ENCODE results near the gene ABCC1. TPM values are rescaled to one million over a fixed set of nuclear protein-coding genes. Genes with fewer than 3 reads are reported as not detected.
"Not testable (repeated sequence)": the region's sequence is repeated elsewhere in the genome, so short reads cannot be mapped to it uniquely, and the experiment has no call there.

The ABCC1 gene
- total RNA-seq, 3 donors from 2014 or later: 13.8 to 40.0 (median 25.5) TPM

DNA sequence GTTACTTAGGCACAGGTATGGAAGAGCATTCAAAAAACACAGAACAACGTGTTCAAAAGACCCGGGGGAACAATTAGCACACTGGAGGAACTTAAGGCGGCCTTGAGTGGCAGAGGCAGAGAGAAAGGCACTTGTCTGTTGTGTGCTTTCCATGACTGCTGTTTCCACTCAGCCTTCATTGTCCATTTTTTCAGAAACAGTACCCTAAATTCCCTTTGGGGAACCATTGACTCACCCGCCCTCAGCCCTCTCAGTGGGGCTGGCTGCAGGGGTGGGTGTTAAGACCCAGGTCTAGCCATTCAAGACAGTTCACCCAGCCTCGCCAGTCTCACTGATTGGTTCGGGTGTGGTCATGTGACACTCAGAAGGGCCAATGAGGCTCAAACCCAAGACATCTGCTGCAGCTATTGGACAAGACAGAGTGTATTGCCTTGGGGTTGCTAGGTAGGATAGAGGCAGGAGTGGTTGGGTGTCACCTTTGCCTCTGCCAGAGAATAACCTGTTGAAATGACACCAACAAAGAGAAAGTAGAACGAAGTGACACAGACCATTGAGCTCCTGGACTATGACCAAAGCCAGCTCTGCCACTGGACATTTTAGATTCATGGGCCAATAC lies 41.4 kb upstream of the ABCC1 start:
- ATAC-seq: peak; percentile 97
- H3K4me1 ChIP-seq (ENCODE audit: low read depth): peaks cover 2% of the 10 kb centered on the region
- H3K4me3 ChIP-seq: no peak overlapping the region
- no peak for DNase-seq
- H3K9me3 ChIP-seq: peaks cover 5% of the 10 kb centered on the region
- no peaks in the 10 kb centered on the region for H3K36me3 ChIP-seq (ENCODE audit: low read depth)
- intact Hi-C loops (cut with DNase I, micrococcal nuclease): no loop called here
- TF ChIP-seq, protein P1, sequence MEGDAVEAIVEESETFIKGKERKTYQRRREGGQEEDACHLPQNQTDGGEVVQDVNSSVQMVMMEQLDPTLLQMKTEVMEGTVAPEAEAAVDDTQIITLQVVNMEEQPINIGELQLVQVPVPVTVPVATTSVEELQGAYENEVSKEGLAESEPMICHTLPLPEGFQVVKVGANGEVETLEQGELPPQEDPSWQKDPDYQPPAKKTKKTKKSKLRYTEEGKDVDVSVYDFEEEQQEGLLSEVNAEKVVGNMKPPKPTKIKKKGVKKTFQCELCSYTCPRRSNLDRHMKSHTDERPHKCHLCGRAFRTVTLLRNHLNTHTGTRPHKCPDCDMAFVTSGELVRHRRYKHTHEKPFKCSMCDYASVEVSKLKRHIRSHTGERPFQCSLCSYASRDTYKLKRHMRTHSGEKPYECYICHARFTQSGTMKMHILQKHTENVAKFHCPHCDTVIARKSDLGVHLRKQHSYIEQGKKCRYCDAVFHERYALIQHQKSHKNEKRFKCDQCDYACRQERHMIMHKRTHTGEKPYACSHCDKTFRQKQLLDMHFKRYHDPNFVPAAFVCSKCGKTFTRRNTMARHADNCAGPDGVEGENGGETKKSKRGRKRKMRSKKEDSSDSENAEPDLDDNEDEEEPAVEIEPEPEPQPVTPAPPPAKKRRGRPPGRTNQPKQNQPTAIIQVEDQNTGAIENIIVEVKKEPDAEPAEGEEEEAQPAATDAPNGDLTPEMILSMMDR (IDR thresholded peaks at IDR 0.05): no peak

DNA sequence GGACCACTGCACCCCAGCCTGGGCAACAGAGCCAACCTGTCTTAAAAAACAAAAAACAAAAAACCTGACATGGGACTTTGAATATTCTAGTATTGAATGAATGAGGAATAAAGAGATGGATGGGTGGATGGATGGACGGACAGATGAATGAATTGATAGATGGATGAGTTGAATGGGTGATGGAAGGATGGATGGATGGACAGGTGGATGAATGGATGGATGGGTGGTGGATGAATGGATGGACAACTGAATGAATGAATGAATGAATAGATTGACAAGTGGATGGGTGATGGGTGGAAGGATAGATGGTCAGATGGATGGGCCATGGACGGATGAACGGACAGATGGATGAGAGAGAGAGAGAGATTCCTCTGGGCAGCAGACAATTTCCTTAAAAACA lies 38.2 kb upstream of the ABCC1 start:
- TF ChIP-seq, protein P1 (IDR thresholded peaks at IDR 0.05): no peak
- intact Hi-C loops (cut with DNase I, micrococcal nuclease): no loop called here

DNA sequence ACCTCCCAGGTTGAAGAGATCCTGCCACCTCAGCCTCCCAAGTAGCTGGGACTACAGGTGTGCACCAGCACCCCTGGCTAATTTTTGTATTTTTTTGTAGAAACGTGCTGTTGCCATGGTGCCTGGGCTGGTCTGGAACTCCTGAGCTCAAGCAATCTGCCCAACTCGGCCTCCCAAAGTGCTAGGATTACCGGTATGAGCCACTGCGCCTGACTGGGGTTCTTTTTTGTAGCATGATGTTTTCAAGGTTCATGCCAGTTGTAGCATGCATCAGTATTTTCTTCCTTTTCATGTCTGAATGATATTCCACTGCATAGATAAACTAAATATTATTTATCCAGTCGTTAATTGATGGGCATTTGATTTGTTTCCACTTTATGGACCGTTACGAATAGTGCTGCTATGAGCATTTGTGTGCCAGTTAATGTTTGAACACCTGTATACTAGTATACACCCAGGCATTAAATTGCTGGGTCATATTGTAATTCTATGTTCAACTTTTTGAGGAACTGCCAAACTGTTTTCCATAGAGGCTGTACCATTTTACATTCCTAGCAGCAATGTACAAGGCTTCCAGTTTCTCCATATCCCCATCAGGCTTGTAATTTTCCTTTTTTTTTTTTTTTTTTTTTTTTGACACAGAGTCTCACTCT lies 36.2 kb upstream of the ABCC1 start:
- intact Hi-C loops (cut with DNase I, micrococcal nuclease): no loop called here

More for the DNA sequence above, 38.2 kb upstream of the ABCC1 start:
- Histone ChIP-seq H3K36me3 (ENCODE audit: low read depth) (no peaks in the 10 kb centered on the region), H3K9me3 (peaks cover 4% of the 10 kb centered on the region), H3K4me3 (no peak overlapping the region), H3K4me1 (ENCODE audit: low read depth) (peaks cover 5% of the 10 kb centered on the region)
- DNase-seq (no peak), ATAC-seq (no peak)

DNA sequence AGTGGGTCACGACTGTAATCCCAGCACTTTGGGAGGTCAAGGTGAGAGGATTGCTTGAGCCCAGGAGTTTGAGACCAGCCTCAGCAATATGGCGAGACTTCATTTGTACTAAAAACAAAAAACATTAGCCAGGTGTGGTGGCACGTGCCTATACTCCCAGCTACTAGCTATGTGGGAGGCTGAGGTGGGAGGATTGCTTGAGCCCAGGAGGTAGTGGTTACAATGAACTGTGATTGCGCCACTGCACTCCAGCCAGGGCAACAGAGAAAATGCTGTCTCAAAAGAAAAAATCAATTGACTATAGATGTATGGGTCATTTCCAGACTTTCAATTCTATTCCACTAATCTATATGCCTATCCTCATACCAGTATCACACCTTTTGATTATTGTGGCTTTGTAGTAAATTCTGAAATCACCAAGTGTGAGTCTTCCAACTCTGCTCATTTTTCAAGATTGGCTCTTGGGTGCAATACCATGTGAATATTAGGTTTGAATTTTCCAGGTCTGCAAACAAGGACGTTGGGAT lies 33.8 kb upstream of the ABCC1 start:
- ATAC-seq (no peak), DNase-seq (no peak)
- Histone ChIP-seq H3K9me3 (no peaks in the 10 kb centered on the region), H3K4me3 (no peak overlapping the region), H3K36me3 (ENCODE audit: low read depth) (no peaks in the 10 kb centered on the region), H3K4me1 (ENCODE audit: low read depth) (peaks cover 5% of the 10 kb centered on the region)
- intact Hi-C loops (cut with DNase I, micrococcal nuclease): no loop called here
- TF ChIP-seq, protein P1 (IDR thresholded peaks at IDR 0.05): no peak

More for the DNA sequence above, 36.2 kb upstream of the ABCC1 start:
- DNase-seq (no peak), ATAC-seq (peak; percentile 84)
- Histone ChIP-seq H3K36me3 (ENCODE audit: low read depth) (no peaks in the 10 kb centered on the region), H3K4me1 (ENCODE audit: low read depth) (peaks cover 5% of the 10 kb centered on the region), H3K9me3 (no peaks in the 10 kb centered on the region), H3K4me3 (no peak overlapping the region)
- TF ChIP-seq, protein P1 (IDR thresholded peaks at IDR 0.05): no peak

DNA sequence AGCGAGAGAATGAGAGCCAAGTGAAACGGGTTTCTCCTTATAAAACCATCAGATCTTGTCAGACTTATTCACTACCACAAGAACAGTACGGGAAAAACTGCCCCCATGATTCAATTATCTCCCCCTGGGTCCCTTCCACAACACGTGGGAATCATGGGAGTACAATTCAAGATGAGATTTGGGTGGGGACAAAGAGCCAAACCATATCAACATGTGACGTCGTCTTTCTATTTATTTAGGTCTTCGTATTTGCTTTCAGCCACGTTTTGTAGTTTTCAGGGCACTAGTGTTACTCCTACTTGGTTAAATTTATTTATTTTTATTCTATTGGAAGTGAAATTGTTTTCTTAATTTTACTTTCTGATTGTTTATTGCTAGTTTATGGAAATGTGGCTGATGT lies 33.1 kb upstream of the ABCC1 start:
- H3K4me3 ChIP-seq: no peak overlapping the region
- peaks cover 5% of the 10 kb centered on the region for H3K4me1 ChIP-seq (ENCODE audit: low read depth)
- no peak for DNase-seq
- TF ChIP-seq, protein P1 (IDR thresholded peaks at IDR 0.05): no peak
- intact Hi-C loops (cut with DNase I, micrococcal nuclease): no loop called here
- no peaks in the 10 kb centered on the region for H3K36me3 ChIP-seq (ENCODE audit: low read depth)
- no peak for ATAC-seq
- no peaks in the 10 kb centered on the region for H3K9me3 ChIP-seq

DNA sequence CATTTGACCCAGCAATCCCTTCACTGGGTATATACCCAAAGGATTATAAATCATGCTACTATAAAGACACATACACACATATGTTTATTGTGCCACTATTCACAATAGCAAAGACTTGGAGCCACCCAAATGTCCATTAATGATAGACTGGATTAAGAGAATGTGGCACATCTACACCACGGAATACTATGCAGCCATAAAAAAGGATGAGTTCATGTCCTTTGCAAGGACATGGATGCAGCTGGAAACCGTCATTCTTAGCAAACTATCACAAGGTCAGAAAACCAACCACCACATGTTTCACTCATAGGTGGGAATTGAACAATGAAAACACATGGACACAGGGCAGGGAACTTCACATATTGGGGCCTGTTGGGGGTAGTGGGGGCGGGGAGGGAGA lies 31.1 kb upstream of the ABCC1 start:
- intact Hi-C loops (cut with DNase I, micrococcal nuclease); H3K4me1 ChIP-seq (ENCODE audit: low read depth); H3K9me3 ChIP-seq; H3K4me3 ChIP-seq; ATAC-seq; H3K36me3 ChIP-seq (ENCODE audit: low read depth); DNase-seq: not testable (repeated sequence)

All from mucosa of descending colon (tissue), 3 donors.